Trophoblast cell (in vitro differentiated cells and primary cell): ENCODE results near the gene ECM2.

ENCODE experiments used
- DNase-seq, 2 donors: peaks; one replicate each; pipeline ENCODE4 v3.0.0-alpha.2; 2016
- H2AFZ ChIP-seq: 2 replicates; pipeline ENCODE4 v1.6.1; 2013; ENCODE audit warnings: low read length, moderate library complexity, mild to moderate bottlenecking; ENCODE audit not compliant: insufficient read depth, poor library complexity
- H2AK5ac ChIP-seq: 2 replicates; pipeline ENCODE4 v1.6.1; 2013; ENCODE audit warnings: mild to moderate bottlenecking, low read length
- H2BK120ac ChIP-seq: 2 replicates; pipeline ENCODE4 v1.6.1; 2013; ENCODE audit warnings: low read length, mild to moderate bottlenecking, moderate library complexity; ENCODE audit not compliant: insufficient read depth, poor library complexity
- H2BK12ac ChIP-seq: 2 replicates; pipeline ENCODE4 v1.6.1; 2013; ENCODE audit warnings: mild to moderate bottlenecking, low read length, moderate library complexity
- H2BK5ac ChIP-seq: 2 replicates; pipeline ENCODE4 v1.6.1; 2013; ENCODE audit warnings: low read length, low read depth, moderate library complexity, mild to moderate bottlenecking; ENCODE audit not compliant: poor library complexity
- H3K14ac ChIP-seq: 2 replicates; pipeline ENCODE4 v1.6.1; 2013; ENCODE audit warnings: mild to moderate bottlenecking, low read length
- H3K18ac ChIP-seq: 2 replicates; pipeline ENCODE4 v1.6.1; 2013; ENCODE audit warnings: mild to moderate bottlenecking, low read length
- H3K23ac ChIP-seq: 2 replicates; pipeline ENCODE4 v1.6.1; 2013; ENCODE audit warnings: low read length
- H3K27ac ChIP-seq: 2 replicates; pipeline ENCODE4 v1.5.1; 2013; ENCODE audit warnings: low read depth, mild to moderate bottlenecking, inconsistent platforms, low read length, moderate library complexity
- H3K27me3 ChIP-seq: 2 replicates; pipeline ENCODE4 v1.6.1; 2013; ENCODE audit warnings: inconsistent platforms, mild to moderate bottlenecking, low read length, moderate library complexity; ENCODE audit not compliant: insufficient read depth
- H3K36me3 ChIP-seq, 2 experiments: 1 replicate in 1 of 2; 2 replicates in 1 of 2; pipeline ENCODE4 v1.6.1; 2013; ENCODE audit warnings: low read length in 2 of 2, mild to moderate bottlenecking in 2 of 2, moderate library complexity in 1 of 2; ENCODE audit not compliant: insufficient read depth in 2 of 2, control insufficient read depth in 1 of 2
- H3K4ac ChIP-seq: 2 replicates; pipeline ENCODE4 v1.6.1; 2013; ENCODE audit warnings: low read depth, mild to moderate bottlenecking, low read length, moderate library complexity
- H3K4me1 ChIP-seq, 2 experiments: 1 replicate in 1 of 2; 2 replicates in 1 of 2; pipeline ENCODE4 v1.6.1; 2013; ENCODE audit warnings: low read length in 2 of 2, mild to moderate bottlenecking in 2 of 2, moderate library complexity in 1 of 2; ENCODE audit not compliant: insufficient read depth in 2 of 2, control insufficient read depth in 1 of 2
- H3K4me2 ChIP-seq: 2 replicates; pipeline ENCODE4 v1.6.1; 2013; ENCODE audit warnings: inconsistent platforms, mild to moderate bottlenecking, low read length, moderate library complexity
- H3K4me3 ChIP-seq: 2 replicates; pipeline ENCODE4 v1.5.1; 2013; ENCODE audit warnings: mild to moderate bottlenecking, low read depth, low read length, inconsistent platforms
- H3K79me1 ChIP-seq: one replicate; pipeline ENCODE4 v1.6.1; 2013; ENCODE audit warnings: low read length
- H3K79me2 ChIP-seq: 2 replicates; pipeline ENCODE4 v1.6.1; 2013; ENCODE audit warnings: low read length, mild to moderate bottlenecking; ENCODE audit not compliant: control insufficient read depth, insufficient read depth, poor library complexity
- H3K9ac ChIP-seq: 2 replicates; pipeline ENCODE4 v1.6.1; 2013; ENCODE audit warnings: mild to moderate bottlenecking, low read length
- H3K9me3 ChIP-seq: 2 replicates; pipeline ENCODE4 v1.6.1; 2013; ENCODE audit warnings: low read depth, mild to moderate bottlenecking, control low read depth, inconsistent platforms, low read length; ENCODE audit not compliant: insufficient read depth
- H4K12ac ChIP-seq: 2 replicates; pipeline ENCODE4 v1.6.1; 2013; ENCODE audit warnings: low read depth, mild to moderate bottlenecking, low read length, moderate library complexity
- H4K8ac ChIP-seq: 2 replicates; pipeline ENCODE4 v1.6.1; 2013; ENCODE audit warnings: low read depth, mild to moderate bottlenecking, low read length, moderate library complexity
- H4K91ac ChIP-seq: one replicate; pipeline ENCODE4 v1.6.1; 2013; ENCODE audit warnings: low read depth, mild to moderate bottlenecking, low read length, moderate library complexity
- WGBS: extraction: QIAGEN DNeasy Blood & Tissue Kit; methylation state at CpG from one replicate; pipeline ENCODE4 v1.1.7; 2013; ENCODE audit warnings: missing lambda C conversion rate; ENCODE audit not compliant: insufficient read length, insufficient coverage; ENCODE audit errors: extremely low coverage; 5-methylcytosine and 5-hydroxymethylcytosine counted together

The ECM2 gene

GRCh38 chr9:92482329-92482728 is 53.5 kb downstream of the ECM2 start, which contains the start of gene ASPN:
Gene ASPN (minus strand): TSS chr9:92482506.
- H3K9ac ChIP-seq, result no peak within 1 kb of the TSS
- H3K4me1 ChIP-seq, result peaks cover 0 to 2% of the 10 kb centered on the region in 2 experiments
- H3K23ac ChIP-seq, result no peak within 1 kb of the TSS
- H3K4me3 ChIP-seq, result no peak within 1 kb of the TSS
- H3K79me2 ChIP-seq, result no peaks in the 10 kb centered on the region
- H4K12ac ChIP-seq, result no peak within 1 kb of the TSS
- H3K36me3 ChIP-seq, result no peaks in the 10 kb centered on the region
- no peak within 1 kb of the TSS for H4K91ac ChIP-seq
- H3K18ac ChIP-seq, result no peak within 1 kb of the TSS
- no CpG with 5 or more reads among the region's 3 CpGs for WGBS
- DNase-seq, result no peak
- H2BK12ac ChIP-seq, result no peak within 1 kb of the TSS
- no peak within 1 kb of the TSS for H4K8ac ChIP-seq
- H2BK5ac ChIP-seq, result no peak within 1 kb of the TSS
- H3K4me2 ChIP-seq, result no peak within 1 kb of the TSS
- no peak within 1 kb of the TSS for H2BK120ac ChIP-seq
- no peak within 1 kb of the TSS for H2AFZ ChIP-seq
- no peak within 1 kb of the TSS for H3K4ac ChIP-seq
- H2AK5ac ChIP-seq, result no peak within 1 kb of the TSS
- H3K9me3 ChIP-seq, result no peaks in the 10 kb centered on the region
- H3K14ac ChIP-seq, result no peak within 1 kb of the TSS
- H3K79me1 ChIP-seq, result no peaks in the 10 kb centered on the region
- no peaks in the 10 kb centered on the region for H3K27me3 ChIP-seq
- no peak within 1 kb of the TSS for H3K27ac ChIP-seq

GRCh38 chr9:92480986-92481633 is 54.7 kb downstream of the ECM2 start:
- Histone ChIP-seq H4K91ac (no peak overlapping the region), H3K79me2 (no peaks in the 10 kb centered on the region), H3K9ac (no peak overlapping the region), H2BK120ac (no peak overlapping the region), H3K18ac (no peak overlapping the region), H3K4me3 (no peak overlapping the region), H3K4ac (no peak overlapping the region), H4K8ac (no peak overlapping the region), H3K9me3 (no peaks in the 10 kb centered on the region), H3K4me1 (peaks cover 0 to 2% of the 10 kb centered on the region in 2 experiments), H4K12ac (no peak overlapping the region), H3K27me3 (no peaks in the 10 kb centered on the region), H3K36me3 (no peaks in the 10 kb centered on the region), H2BK12ac (no peak overlapping the region), H2AFZ (no peak overlapping the region), H2BK5ac (no peak overlapping the region), H3K27ac (no peak overlapping the region), H3K23ac (no peak overlapping the region), H2AK5ac (no peak overlapping the region), H3K4me2 (no peak overlapping the region), H3K79me1 (no peaks in the 10 kb centered on the region), H3K14ac (no peak overlapping the region)
- no CpG with 5 or more reads among the region's 2 CpGs for WGBS
- DNase-seq, result no peak

GRCh38 chr9:92480291-92480771 is 55.5 kb downstream of the ECM2 start:
- Histone ChIP-seq H4K12ac (no peak overlapping the region), H2BK12ac (no peak overlapping the region), H3K4ac (no peak overlapping the region), H2AFZ (no peak overlapping the region), H2AK5ac (no peak overlapping the region), H4K8ac (no peak overlapping the region), H3K4me2 (no peak overlapping the region), H3K14ac (no peak overlapping the region), H2BK5ac (no peak overlapping the region), H3K9me3 (no peaks in the 10 kb centered on the region), H3K4me3 (no peak overlapping the region), H3K79me2 (no peaks in the 10 kb centered on the region), H3K79me1 (no peaks in the 10 kb centered on the region), H3K9ac (no peak overlapping the region), H3K18ac (no peak overlapping the region), H4K91ac (no peak overlapping the region), H3K27me3 (no peaks in the 10 kb centered on the region), H2BK120ac (no peak overlapping the region), H3K23ac (no peak overlapping the region), H3K36me3 (no peaks in the 10 kb centered on the region), H3K27ac (peak overlapping the region; percentile 27), H3K4me1 (peaks cover 0 to 2% of the 10 kb centered on the region in 2 experiments)
- DNase-seq, result no peak
- WGBS, result no CpG with 5 or more reads among the region's 2 CpGs

GRCh38 chr9:92479346-92479745 is 56.4 kb downstream of the ECM2 start:
- no peak overlapping the region for H4K12ac ChIP-seq
- no peak overlapping the region for H3K14ac ChIP-seq
- H3K27me3 ChIP-seq, result no peaks in the 10 kb centered on the region
- H3K4me2 ChIP-seq, result no peak overlapping the region
- no peak for DNase-seq
- H2AFZ ChIP-seq, result no peak overlapping the region
- no peak overlapping the region for H3K18ac ChIP-seq
- no peaks in the 10 kb centered on the region for H3K79me2 ChIP-seq
- H3K79me1 ChIP-seq, result no peaks in the 10 kb centered on the region
- H4K91ac ChIP-seq, result no peak overlapping the region
- H3K9ac ChIP-seq, result no peak overlapping the region
- no peak overlapping the region for H2BK12ac ChIP-seq
- no peaks in the 10 kb centered on the region for H3K9me3 ChIP-seq
- no peak overlapping the region for H2BK120ac ChIP-seq
- no peak overlapping the region for H3K4ac ChIP-seq
- no peak overlapping the region for H2AK5ac ChIP-seq
- H3K4me1 ChIP-seq, result peaks cover 0 to 2% of the 10 kb centered on the region in 2 experiments
- no peaks in the 10 kb centered on the region for H3K36me3 ChIP-seq
- no peak overlapping the region for H2BK5ac ChIP-seq
- H4K8ac ChIP-seq, result no peak overlapping the region
- no peak overlapping the region for H3K23ac ChIP-seq
- no peak overlapping the region for H3K27ac ChIP-seq
- no peak overlapping the region for H3K4me3 ChIP-seq
